ENCODE results near the gene TRIM47. TPM values are rescaled to one million over a fixed set of nuclear protein-coding genes. Genes with fewer than 3 reads are reported as not detected.

TRIM47 gene
- total RNA-seq, 2 experiments from 2014 or later: 13.4 to 19.9 TPM

DNA sequence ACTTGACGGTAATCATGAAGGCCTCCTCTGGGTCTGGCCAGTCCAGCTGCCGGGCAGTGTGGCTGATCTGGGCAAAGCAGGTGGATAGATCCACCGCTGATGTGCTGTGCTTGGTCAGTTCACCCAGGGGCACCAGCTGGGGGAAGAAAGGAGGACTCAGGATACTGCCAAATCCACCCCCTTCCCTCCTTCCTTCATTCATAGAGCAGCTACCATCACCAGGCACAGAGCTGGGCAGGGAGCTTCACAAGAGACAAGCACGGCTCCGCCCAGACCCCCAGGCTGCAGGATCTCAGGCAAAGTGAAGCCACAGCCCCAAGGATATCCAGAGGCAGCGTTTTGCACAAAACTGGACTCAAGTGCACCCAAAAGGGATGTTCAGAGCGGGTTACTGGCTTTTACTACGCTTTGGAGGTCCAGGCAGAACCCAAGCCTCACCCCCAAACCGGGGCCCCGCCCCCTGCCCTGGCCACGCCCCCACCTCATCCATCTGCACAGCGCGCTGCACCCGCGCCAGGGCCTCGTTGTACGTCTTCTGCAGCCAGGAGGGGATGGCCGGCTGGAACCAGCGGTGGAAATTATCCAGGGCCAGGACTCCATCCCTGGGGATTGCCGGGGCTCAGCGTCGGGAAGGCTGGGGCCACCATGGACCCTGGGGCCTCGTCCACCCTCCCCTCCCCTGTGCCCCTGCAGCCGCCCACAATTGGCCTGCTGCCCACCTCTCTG is 43.3 kb downstream of the TRIM47 start:
- POLR2A ChIA-PET: no interaction called here
- intact Hi-C loops (cut with DNase I, micrococcal nuclease): no loop called here

DNA sequence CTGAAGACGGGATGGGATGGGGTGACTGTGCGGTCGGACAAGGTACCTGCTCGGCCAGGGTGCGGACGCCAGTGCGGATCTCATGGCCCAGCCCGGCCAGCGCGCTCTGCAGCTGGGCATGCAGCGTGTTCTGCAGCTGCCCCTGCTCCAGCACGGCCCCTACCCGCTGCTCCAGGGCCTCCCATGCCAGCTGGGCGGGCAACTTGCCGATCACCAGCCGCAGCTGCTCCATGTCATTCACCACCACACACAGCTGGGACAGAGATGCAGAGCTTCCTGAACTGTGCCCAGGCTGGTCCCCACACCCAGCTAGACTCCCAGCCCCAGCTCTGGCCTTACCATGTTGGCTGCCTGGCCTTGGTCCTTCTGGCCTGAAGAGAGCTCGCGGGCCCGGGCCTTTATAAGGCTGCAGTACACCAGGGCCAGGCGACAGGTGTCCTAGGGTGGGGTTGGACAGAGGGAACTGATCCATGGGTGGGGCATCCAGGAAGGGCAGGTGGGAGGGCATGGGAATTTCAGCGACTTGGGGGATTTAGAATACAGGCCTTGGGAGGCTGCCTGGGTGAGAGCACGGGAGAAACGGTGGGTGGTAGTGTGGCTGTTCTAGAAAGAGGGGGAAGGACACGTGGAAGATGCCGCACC is 44.0 kb downstream of the TRIM47 start:
- intact Hi-C loops (cut with DNase I, micrococcal nuclease): no loop called here
- ChIA-PET CTCF (interaction anchor here (0.7 to 2.6 kb wide), 6 partner anchors 11 to 29 kb away, joined by 3 to 16 read pairs (median 4); partner anchors contain the start of gene WBP2), POLR2A (no interaction called here)
- DNase-seq (no peak), ATAC-seq (no peak)
- Mint-ChIP-seq H3K36me3 (ENCODE audit: low read depth) (peaks cover 40% of the 10 kb centered on the region), H3K4me3 (no peak overlapping the region), H3K4me1 (peaks cover 28% of the 10 kb centered on the region), H3K27me3 (no peaks in the 10 kb centered on the region), H3K9me3 (ENCODE audit: low read depth) (no peaks in the 10 kb centered on the region), H3K27ac (no peak overlapping the region)

More for the DNA sequence above, 43.3 kb downstream of the TRIM47 start:
- no peak for DNase-seq
- peaks cover 28% of the 10 kb centered on the region for H3K4me1 Mint-ChIP-seq
- CTCF ChIA-PET: interaction anchor here (2.1 to 2.6 kb wide), 2 partner anchors 8 to 11 kb away, joined by 8 to 16 read pairs; no protein-coding TSS in a partner anchor
- no peaks in the 10 kb centered on the region for H3K27me3 Mint-ChIP-seq
- no peak overlapping the region for H3K4me3 Mint-ChIP-seq
- no peak overlapping the region for H3K27ac Mint-ChIP-seq
- peaks cover 39% of the 10 kb centered on the region for H3K36me3 Mint-ChIP-seq (ENCODE audit: low read depth)
- no peak for ATAC-seq
- no peaks in the 10 kb centered on the region for H3K9me3 Mint-ChIP-seq (ENCODE audit: low read depth)

DNA sequence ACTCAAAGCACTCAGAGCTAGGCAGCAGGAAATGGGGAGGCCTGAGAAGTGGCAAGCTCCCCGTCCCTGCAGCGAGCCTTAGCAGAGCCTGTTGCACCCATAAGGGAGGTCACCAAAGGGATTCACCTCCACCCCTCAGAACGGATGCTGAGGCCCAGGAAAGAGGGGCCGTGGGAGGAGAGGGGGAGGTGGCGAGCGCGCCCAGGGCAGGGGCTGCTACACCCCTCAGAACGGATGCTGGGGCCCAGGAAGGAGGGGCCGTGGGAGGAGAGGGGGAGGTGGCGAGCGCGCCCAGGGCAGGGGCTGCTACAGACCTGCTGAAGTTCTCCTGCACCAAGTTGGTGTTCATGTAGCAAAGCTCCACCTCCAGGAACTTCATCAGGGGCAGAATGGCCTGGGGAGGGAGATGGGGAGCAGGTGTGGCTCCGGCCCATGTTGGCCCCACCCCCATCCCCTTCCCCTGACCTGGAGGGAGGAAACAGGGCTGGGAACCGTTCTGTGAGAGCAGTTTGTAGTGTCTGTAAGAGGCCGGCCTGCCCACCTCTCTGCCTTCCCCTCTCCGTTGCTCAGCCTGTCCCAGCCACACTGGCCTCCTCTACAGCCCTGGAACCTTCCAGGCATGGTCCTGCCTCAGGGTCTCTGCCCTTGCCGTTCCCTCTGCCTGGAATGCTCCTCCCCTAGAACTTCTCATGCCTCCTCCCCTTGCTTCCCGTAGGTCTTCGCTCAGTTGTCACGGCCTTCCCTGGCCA is 45.6 kb downstream of the TRIM47 start:
- CTCF ChIA-PET: interaction anchor here (0.6 to 2.6 kb wide), 8 partner anchors 11 to 85 kb away, joined by 3 to 16 read pairs (median 4); partner anchors contain the start of gene WBP2
- Mint-ChIP-seq H3K4me1 (peaks cover 33% of the 10 kb centered on the region), H3K9me3 (ENCODE audit: low read depth) (no peaks in the 10 kb centered on the region), H3K27me3 (no peaks in the 10 kb centered on the region), H3K27ac (peak overlapping the region; percentile 84), H3K36me3 (ENCODE audit: low read depth) (peaks cover 36% of the 10 kb centered on the region), H3K4me3 (peak overlapping the region; percentile 61)
- POLR2A ChIA-PET: interaction anchor here (0.7 to 1.2 kb wide), 3 partner anchors 47 to 58 kb away, joined by 3 to 5 read pairs (median 3); no protein-coding TSS in a partner anchor
- DNase-seq (peak; percentile 54), ATAC-seq (peak; percentile 54)
- intact Hi-C loops (cut with DNase I, micrococcal nuclease): no loop called here

DNA sequence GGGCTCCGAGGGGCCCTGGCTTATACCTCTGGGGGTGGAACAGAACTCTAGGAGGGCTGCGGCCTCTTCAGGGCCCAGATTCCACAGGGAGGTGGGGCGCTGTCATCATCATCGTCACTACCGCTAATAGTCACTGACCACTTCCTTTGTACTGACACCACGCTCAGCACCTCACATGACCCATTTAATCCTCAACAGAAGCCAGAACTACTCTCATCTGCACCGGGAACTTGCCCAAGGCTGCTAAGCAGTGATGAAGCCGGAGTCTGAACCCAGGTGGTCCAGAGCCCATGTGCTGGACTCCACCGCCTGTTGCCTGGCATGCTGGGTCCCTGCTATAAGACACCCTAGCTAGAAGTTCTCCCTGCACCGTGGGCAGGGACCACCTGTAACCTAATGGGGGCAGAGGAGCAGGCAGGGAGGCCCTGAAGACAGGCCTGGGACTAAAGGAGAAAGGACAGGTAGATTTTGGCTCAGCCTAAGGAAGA is 46.2 kb downstream of the TRIM47 start:
- H3K4me3 Mint-ChIP-seq: peak overlapping the region; percentile 61
- intact Hi-C loops (cut with DNase I, micrococcal nuclease): no loop called here
- ATAC-seq (peak; percentile 63), DNase-seq (peak; percentile 72)
- no peaks in the 10 kb centered on the region for H3K27me3 Mint-ChIP-seq
- ChIA-PET CTCF (interaction anchor here (0.6 to 1.7 kb wide), 6 partner anchors 11 to 127 kb away, joined by 3 to 7 read pairs (median 4); no protein-coding TSS in a partner anchor), POLR2A (interaction anchor here (0.7 to 1.2 kb wide), 3 partner anchors 46 to 57 kb away, joined by 3 to 5 read pairs (median 3); no protein-coding TSS in a partner anchor)
- no peaks in the 10 kb centered on the region for H3K9me3 Mint-ChIP-seq (ENCODE audit: low read depth)
- peaks cover 34% of the 10 kb centered on the region for H3K36me3 Mint-ChIP-seq (ENCODE audit: low read depth)
- H3K27ac Mint-ChIP-seq: peak overlapping the region; percentile 84
- H3K4me1 Mint-ChIP-seq: peaks cover 36% of the 10 kb centered on the region

DNA sequence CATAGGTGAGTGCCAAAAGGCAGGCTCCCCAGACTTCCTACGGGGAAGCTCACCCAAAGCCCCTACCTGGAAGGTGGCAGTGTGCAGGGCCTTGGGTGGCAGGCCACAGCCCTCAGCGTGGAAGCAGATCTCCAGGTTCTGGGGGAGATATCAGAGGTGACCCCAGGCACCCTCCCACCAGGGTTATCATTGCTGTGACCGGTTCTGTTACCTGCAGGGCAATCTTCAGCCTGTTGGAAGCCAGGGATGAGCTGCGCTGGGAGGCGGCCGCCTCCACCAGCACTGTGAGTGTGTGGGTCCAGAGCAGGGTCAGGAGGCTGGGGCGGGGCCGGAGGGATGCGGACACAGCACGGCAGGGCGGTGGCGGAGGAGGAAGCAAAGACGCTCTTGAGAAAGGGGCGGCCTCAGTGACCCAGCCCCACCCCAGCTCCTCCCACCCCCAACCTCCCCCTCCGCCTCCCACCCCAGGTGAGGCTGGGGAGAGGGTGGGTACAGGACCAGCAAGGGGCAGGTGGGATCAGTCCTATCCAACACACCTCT is 47.3 kb downstream of the TRIM47 start:
- H3K27ac Mint-ChIP-seq: no peak overlapping the region
- ATAC-seq (no peak), DNase-seq (no peak)
- H3K4me3 Mint-ChIP-seq: no peak overlapping the region
- peaks cover 34% of the 10 kb centered on the region for H3K36me3 Mint-ChIP-seq (ENCODE audit: low read depth)
- H3K27me3 Mint-ChIP-seq: no peaks in the 10 kb centered on the region
- CTCF ChIA-PET: interaction anchor here (0.5 to 1.9 kb wide), 7 partner anchors 9 to 78 kb away, joined by 3 to 9 read pairs (median 4); no protein-coding TSS in a partner anchor
- POLR2A ChIA-PET: interaction anchor here (1.4 kb wide), 1 partner anchor 68 kb away, joined by 3 read pairs; no protein-coding TSS in a partner anchor
- intact Hi-C loops (cut with DNase I, micrococcal nuclease): no loop called here
- peaks cover 36% of the 10 kb centered on the region for H3K4me1 Mint-ChIP-seq
- H3K9me3 Mint-ChIP-seq (ENCODE audit: low read depth): no peaks in the 10 kb centered on the region

DNA sequence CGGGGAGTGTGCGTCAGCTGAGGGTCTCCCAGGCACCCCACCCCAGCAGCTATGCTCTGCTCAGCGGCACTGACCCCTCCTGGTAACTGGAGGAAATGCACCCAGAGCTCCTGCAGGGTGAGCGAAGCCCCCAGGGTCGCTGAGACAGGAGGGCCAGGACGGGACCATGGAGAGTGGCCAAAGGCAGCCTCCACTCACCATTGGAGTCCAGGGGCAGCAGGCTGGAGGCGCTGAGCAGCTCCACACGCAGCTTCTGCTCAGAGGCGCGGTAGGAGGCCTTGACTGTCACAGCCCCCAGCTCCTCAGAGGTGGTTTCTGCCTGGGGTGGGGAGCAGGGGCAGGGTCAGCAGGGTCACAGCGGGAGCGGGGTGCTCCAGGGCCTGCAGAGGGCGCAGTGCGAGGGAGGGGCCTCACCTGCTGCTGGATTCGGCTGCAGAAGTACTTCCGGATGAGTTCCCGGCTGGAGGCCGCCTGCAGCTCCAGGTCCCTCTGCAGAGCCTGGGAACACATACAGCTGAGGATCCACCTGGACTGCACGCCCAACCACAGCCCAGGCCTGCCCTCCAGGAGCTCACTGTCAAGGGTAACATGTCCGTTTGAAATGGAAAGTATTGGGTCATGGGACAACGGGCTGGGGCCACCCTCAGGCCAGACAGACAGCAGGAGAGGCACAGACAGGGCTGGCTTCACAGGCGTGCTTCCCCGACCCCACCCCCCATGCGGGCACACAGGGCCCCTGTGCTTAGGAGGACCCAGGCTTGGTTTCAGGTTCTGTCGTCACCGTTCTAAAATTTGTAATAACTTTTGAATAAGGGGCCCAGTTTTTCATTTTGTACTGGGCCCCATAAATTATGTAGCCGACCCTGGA is 48.0 kb downstream of the TRIM47 start:
- CTCF ChIA-PET: interaction anchor here (0.6 to 1.9 kb wide), 22 partner anchors 8 to 805 kb away, joined by 3 to 9 read pairs (median 4); partner anchors contain the start of genes FBF1, TRIM65 and WBP2
- peaks cover 36% of the 10 kb centered on the region for H3K4me1 Mint-ChIP-seq
- H3K27ac Mint-ChIP-seq: no peak overlapping the region

DNA sequence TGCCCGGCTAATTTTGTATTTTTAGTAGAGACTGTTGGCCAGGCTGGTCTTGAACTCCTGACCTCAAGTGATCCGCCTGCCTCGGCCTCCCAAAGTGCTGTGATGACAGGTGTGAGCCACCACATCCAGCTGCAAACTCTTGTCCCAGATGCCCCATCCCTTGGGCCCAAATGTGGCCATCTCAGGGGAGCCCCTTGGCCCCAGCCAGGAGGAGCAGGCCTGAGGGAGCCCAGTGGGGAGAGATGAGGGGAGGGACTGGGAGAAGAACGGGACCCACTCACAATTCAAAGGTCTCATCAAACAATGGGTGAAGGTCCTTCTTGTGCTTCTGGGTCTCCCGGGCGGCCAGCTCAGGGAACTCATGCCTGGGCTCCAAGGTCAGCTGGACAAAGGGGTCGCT is 48.6 kb downstream of the TRIM47 start:
- H3K9me3 Mint-ChIP-seq (ENCODE audit: low read depth): no peaks in the 10 kb centered on the region
- POLR2A ChIA-PET: interaction anchor here (0.8 to 1.4 kb wide), 4 partner anchors 44 to 67 kb away, joined by 3 to 5 read pairs (median 4); a partner anchor contains a TSS
- ATAC-seq: no peak
- peaks cover 32% of the 10 kb centered on the region for H3K4me1 Mint-ChIP-seq
- DNase-seq: no peak
- H3K27ac Mint-ChIP-seq: no peak overlapping the region
- H3K27me3 Mint-ChIP-seq: no peaks in the 10 kb centered on the region
- peaks cover 34% of the 10 kb centered on the region for H3K36me3 Mint-ChIP-seq (ENCODE audit: low read depth)
- CTCF ChIA-PET: interaction anchor here (0.6 to 1.9 kb wide), 22 partner anchors 8 to 805 kb away, joined by 3 to 9 read pairs (median 4); partner anchors contain the start of genes FBF1, TRIM65, UNC13D and WBP2
- no peak overlapping the region for H3K4me3 Mint-ChIP-seq
- intact Hi-C loops (cut with DNase I, micrococcal nuclease): loop anchor here in 1 of 2 experiments (5.0 kb wide), 1 partner anchor 42 kb away; no protein-coding TSS in a partner anchor

More for the DNA sequence above, 48.0 kb downstream of the TRIM47 start:
- Mint-ChIP-seq H3K4me3 (no peak overlapping the region), H3K27me3 (no peaks in the 10 kb centered on the region), H3K36me3 (ENCODE audit: low read depth) (peaks cover 34% of the 10 kb centered on the region), H3K9me3 (ENCODE audit: low read depth) (no peaks in the 10 kb centered on the region)
- intact Hi-C loops (cut with DNase I, micrococcal nuclease): no loop called here
- POLR2A ChIA-PET: interaction anchor here (0.6 to 1.4 kb wide), 5 partner anchors 45 to 112 kb away, joined by 3 to 5 read pairs (median 3); a partner anchor contains a TSS
- ATAC-seq (no peak), DNase-seq (peak; percentile 59)

DNA sequence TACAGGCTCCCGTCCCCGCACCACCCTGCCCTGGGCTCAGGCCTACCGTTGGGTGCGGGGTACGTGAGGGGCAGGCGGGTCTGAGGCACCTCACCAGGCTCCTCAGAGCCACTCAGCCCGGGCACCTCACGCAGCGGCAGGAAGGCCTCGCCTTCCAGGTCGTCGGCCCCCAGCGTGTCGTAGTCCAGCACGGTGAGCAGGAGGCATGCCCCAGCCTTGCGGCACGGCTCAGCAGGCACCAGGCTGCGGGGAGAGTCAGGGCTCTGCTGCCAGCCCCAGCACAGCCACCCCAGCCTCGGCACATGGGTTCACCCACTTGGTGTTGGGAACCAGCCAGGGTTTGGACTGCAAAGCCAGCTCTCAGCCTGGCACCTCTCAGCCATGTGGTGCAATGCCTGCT is 49.6 kb downstream of the TRIM47 start:
- POLR2A ChIA-PET: no interaction called here
- no peaks in the 10 kb centered on the region for H3K9me3 Mint-ChIP-seq (ENCODE audit: low read depth)

DNA sequence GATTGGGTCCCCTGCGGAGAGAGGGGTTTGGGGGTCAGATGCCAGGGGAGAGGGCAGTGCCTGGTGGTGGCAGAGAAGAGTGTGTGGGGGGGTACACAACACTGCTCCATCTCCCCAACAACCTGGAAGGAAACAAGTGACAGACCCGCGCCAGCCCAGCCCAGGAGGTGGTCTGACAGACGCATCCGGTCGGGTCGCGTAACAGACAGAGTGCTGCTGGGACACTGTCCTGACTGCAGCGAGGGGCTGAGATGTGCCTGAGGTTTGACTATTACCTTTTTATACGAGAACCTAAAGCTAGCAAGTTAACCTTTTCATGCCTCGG is 50.3 kb downstream of the TRIM47 start:
- Mint-ChIP-seq H3K4me3 (peak overlapping the region; percentile 53), H3K27me3 (no peaks in the 10 kb centered on the region), H3K4me1 (peaks cover 18% of the 10 kb centered on the region), H3K36me3 (ENCODE audit: low read depth) (peaks cover 19% of the 10 kb centered on the region), H3K27ac (peak overlapping the region; percentile 87), H3K9me3 (ENCODE audit: low read depth) (no peaks in the 10 kb centered on the region)
- CTCF ChIA-PET: interaction anchor here (0.6 to 4.1 kb wide), 18 partner anchors 8 to 504 kb away, joined by 3 to 22 read pairs (median 6); partner anchors contain the start of genes GALK1, UNC13D and UNK
- POLR2A ChIA-PET: no interaction called here
- intact Hi-C loops (cut with DNase I, micrococcal nuclease): loop anchor here in 1 of 2 experiments (5.0 kb wide), 1 partner anchor 41 kb away; no protein-coding TSS in a partner anchor
- ATAC-seq (peak; percentile 4), DNase-seq (no peak)

More for the DNA sequence above, 49.6 kb downstream of the TRIM47 start:
- Mint-ChIP-seq H3K4me3 (no peak overlapping the region), H3K36me3 (ENCODE audit: low read depth) (peaks cover 26% of the 10 kb centered on the region), H3K27ac (no peak overlapping the region), H3K27me3 (no peaks in the 10 kb centered on the region), H3K4me1 (peaks cover 25% of the 10 kb centered on the region)
- DNase-seq (no peak), ATAC-seq (no peak)
- intact Hi-C loops (cut with DNase I, micrococcal nuclease): loop anchor here in 1 of 2 experiments (5.0 kb wide), 1 partner anchor 41 kb away; no protein-coding TSS in a partner anchor
- CTCF ChIA-PET: interaction anchor here (0.7 to 4.1 kb wide), 12 partner anchors 8 to 81 kb away, joined by 3 to 22 read pairs (median 6); partner anchors contain the start of genes GALK1, UNC13D and UNK

Measured in activated CD4-positive, alpha-beta T cell treated with anti-CD3 and anti-CD28 coated beads for 36 hours (primary cell).